OCI-LY1 (cell line): ENCODE data around the gene ROBO4.

Source experiments
- H2AFZ ChIP-seq: fragments of 200-600 bp; sonication (generic), shearing (Covaris generic); 2 replicates; pipeline ENCODE4 v1.6.0; 2014; ENCODE audit warnings: antibody characterized with exemption, mild to moderate bottlenecking, low read length
- H3F3A ChIP-seq: fragments of 200-600 bp; sonication (generic), shearing (Covaris generic); 2 replicates; pipeline ENCODE4 v1.6.0; 2014; ENCODE audit warnings: mild to moderate bottlenecking, antibody characterized with exemption, low read length, moderate library complexity; ENCODE audit not compliant: insufficient read depth
- H3K27ac ChIP-seq: fragments of 200-600 bp; sonication (generic); 2 replicates; pipeline ENCODE4 v1.5.1; 2014; ENCODE audit warnings: low read length, mixed run types, mild to moderate bottlenecking, low read depth; ENCODE audit not compliant: poor library complexity, severe bottlenecking
- H3K27me3 ChIP-seq: fragments of 200-600 bp; sonication (generic); 2 replicates; pipeline ENCODE4 v1.6.0; 2014; ENCODE audit warnings: antibody characterized with exemption, mild to moderate bottlenecking, low read length, moderate library complexity; ENCODE audit not compliant: insufficient read depth
- H3K36me3 ChIP-seq: fragments of 200-600 bp; sonication (generic); 2 replicates; pipeline ENCODE4 v1.6.1; 2014; ENCODE audit warnings: mild to moderate bottlenecking, antibody characterized with exemption, low read length, moderate library complexity, mixed read lengths; ENCODE audit not compliant: insufficient read depth
- H3K4me1 ChIP-seq: fragments of 200-600 bp; sonication (generic); 2 replicates; pipeline ENCODE4 v1.5.1; 2014; ENCODE audit warnings: mild to moderate bottlenecking, low read length, moderate library complexity; ENCODE audit not compliant: insufficient read depth, severe bottlenecking
- H3K4me2 ChIP-seq: fragments of 200-600 bp; sonication (generic), shearing (Covaris generic); 2 replicates; pipeline ENCODE4 v1.6.1; 2014; ENCODE audit warnings: low read length
- H3K4me3 ChIP-seq: fragments of 200-600 bp; sonication (generic); 2 replicates; pipeline ENCODE4 v1.5.1; 2014; ENCODE audit warnings: low read length, low read depth, mild to moderate bottlenecking, mixed read lengths; ENCODE audit not compliant: poor library complexity, severe bottlenecking
- H3K79me2 ChIP-seq: fragments of 200-600 bp; shearing (Covaris generic); 2 replicates; pipeline ENCODE4 v1.6.1; 2016; ENCODE audit warnings: mixed run types, low read length, mixed read lengths; ENCODE audit not compliant: insufficient read depth
- H3K9ac ChIP-seq: fragments of 200-600 bp; sonication (generic), shearing (Covaris generic); 2 replicates; pipeline ENCODE4 v1.6.1; 2014; ENCODE audit warnings: mild to moderate bottlenecking, low read length, mixed read lengths
- H3K9me2 ChIP-seq: fragments of 200-600 bp; sonication (generic), shearing (Covaris generic); 2 replicates; pipeline ENCODE4 v1.6.1; 2014; ENCODE audit warnings: low read depth, mild to moderate bottlenecking, low read length, mixed read lengths
- H3K9me3 ChIP-seq: fragments of 200-600 bp; shearing (Covaris generic); 2 replicates; pipeline ENCODE4 v1.6.1; 2014; ENCODE audit warnings: low read length, mixed read lengths
- H4K20me1 ChIP-seq: fragments of 200-600 bp; sonication (generic), shearing (Covaris generic); 2 replicates; pipeline ENCODE4 v1.6.0; 2016; ENCODE audit warnings: mild to moderate bottlenecking, low read length; ENCODE audit not compliant: insufficient read depth
- EZH2 ChIP-seq: fragments of 200-600 bp; sonication (generic), shearing (Covaris generic); IDR thresholded peaks from 2 replicates; pipeline ENCODE4 v1.8.0; 2017; ENCODE audit warnings: borderline replicate concordance, mixed run types, mild to moderate bottlenecking, antibody characterized with exemption, low read length, moderate library complexity, mixed read lengths
- TF ChIP-seq, protein P1 (sequence below): fragments of 200-600 bp; sonication (generic), shearing (Covaris generic); IDR thresholded peaks from 2 replicates; pipeline ENCODE4 v1.5.1; 2017; ENCODE audit warnings: mild to moderate bottlenecking, antibody characterized with exemption, low read length, moderate library complexity, mixed read lengths

Gene ROBO4

DNA sequence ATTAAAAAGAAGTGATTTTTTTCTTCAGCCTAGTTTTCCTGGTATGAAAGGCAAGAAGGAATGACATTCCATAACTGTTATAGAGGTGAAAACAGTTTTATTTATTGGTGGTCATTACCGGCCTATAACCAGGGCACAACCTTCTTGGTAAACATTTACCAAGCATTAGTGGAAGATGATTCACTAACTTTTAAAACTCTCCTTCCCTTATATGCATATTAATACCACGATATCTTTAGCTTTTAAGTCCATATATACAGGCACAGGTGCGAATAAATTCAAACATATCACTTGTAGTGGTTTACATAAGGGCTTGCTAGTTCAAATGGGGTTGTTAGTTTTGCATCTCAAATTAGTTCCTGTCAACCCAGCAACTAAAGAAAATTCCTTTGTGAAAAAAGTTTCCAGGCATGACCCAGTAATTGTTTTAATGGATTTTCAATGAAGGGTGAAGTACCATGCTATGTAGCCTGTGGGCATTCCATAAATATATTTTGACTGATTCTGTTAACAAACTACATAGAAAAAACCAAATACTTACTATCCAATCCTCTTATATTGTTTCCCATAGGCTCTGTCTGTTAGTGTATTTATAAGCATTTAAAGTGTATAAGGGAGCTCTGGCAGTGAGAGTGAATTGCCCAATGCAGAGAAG is 63.0 kb downstream of the ROBO4 start:
- no peaks in the 10 kb centered on the region for H3K9me3 ChIP-seq
- no peaks in the 10 kb centered on the region for H4K20me1 ChIP-seq
- peaks cover 5% of the 10 kb centered on the region for H3K4me1 ChIP-seq
- no peaks in the 10 kb centered on the region for H3K9me2 ChIP-seq
- H3K4me3 ChIP-seq = no peak overlapping the region
- H3K79me2 ChIP-seq = no peaks in the 10 kb centered on the region
- no peaks in the 10 kb centered on the region for H3F3A ChIP-seq
- TF ChIP-seq, protein P1, sequence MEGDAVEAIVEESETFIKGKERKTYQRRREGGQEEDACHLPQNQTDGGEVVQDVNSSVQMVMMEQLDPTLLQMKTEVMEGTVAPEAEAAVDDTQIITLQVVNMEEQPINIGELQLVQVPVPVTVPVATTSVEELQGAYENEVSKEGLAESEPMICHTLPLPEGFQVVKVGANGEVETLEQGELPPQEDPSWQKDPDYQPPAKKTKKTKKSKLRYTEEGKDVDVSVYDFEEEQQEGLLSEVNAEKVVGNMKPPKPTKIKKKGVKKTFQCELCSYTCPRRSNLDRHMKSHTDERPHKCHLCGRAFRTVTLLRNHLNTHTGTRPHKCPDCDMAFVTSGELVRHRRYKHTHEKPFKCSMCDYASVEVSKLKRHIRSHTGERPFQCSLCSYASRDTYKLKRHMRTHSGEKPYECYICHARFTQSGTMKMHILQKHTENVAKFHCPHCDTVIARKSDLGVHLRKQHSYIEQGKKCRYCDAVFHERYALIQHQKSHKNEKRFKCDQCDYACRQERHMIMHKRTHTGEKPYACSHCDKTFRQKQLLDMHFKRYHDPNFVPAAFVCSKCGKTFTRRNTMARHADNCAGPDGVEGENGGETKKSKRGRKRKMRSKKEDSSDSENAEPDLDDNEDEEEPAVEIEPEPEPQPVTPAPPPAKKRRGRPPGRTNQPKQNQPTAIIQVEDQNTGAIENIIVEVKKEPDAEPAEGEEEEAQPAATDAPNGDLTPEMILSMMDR = no peak
- no peak for TF ChIP-seq EZH2
- no peaks in the 10 kb centered on the region for H3K27me3 ChIP-seq
- no peak overlapping the region for H3K9ac ChIP-seq
- H3K36me3 ChIP-seq = no peaks in the 10 kb centered on the region
- no peak overlapping the region for H3K4me2 ChIP-seq
- H2AFZ ChIP-seq = no peak overlapping the region
- no peak overlapping the region for H3K27ac ChIP-seq
